B cell (primary cell): ENCODE data around the gene ABCC1.

ENCODE experiments used
- EZH2 ChIP-seq: IDR thresholded peaks from 2 replicates; pipeline ENCODE4 v1.6.1; 2012; ENCODE audit warnings: borderline replicate concordance, low read depth, mild to moderate bottlenecking, moderate library complexity, low read length; ENCODE audit not compliant: insufficient read depth, poor library complexity, severe bottlenecking
- TF ChIP-seq, protein P1 (sequence below): fragments of 200-600 bp; IDR thresholded peaks from one replicate; pipeline ENCODE4 v1.8.0; 2022; ENCODE audit warnings: antibody characterized with exemption, mild to moderate bottlenecking

DNA sequence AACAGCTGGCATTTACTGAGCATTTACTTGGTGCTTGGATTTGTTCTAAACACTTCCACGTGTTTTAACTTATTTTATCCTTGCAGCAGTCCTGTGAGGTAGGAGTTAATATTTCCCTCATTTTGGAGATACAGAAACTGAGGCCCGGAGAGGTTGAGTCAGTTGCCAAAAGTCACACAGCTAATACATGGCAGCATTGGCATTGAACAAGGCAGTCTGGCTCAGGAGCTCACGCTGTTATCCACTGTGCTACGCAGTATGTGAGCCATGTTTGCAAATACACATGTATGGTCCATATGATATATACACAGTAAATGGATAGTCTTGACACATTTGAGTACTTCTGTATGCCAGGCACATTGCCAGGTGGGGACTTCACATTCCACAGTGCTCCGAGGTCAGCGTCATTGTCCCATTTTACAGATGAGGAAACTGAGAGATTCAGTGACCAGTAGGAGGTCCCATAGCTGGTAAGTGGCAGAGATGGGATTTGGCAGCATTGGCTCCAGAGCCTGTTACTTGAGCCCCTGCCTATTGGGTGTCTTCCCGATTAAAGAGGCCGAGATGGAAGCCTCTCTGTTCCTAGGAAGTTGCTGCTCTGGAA, 163.1 kb downstream of the ABCC1 start:
- TF ChIP-seq, protein P1, sequence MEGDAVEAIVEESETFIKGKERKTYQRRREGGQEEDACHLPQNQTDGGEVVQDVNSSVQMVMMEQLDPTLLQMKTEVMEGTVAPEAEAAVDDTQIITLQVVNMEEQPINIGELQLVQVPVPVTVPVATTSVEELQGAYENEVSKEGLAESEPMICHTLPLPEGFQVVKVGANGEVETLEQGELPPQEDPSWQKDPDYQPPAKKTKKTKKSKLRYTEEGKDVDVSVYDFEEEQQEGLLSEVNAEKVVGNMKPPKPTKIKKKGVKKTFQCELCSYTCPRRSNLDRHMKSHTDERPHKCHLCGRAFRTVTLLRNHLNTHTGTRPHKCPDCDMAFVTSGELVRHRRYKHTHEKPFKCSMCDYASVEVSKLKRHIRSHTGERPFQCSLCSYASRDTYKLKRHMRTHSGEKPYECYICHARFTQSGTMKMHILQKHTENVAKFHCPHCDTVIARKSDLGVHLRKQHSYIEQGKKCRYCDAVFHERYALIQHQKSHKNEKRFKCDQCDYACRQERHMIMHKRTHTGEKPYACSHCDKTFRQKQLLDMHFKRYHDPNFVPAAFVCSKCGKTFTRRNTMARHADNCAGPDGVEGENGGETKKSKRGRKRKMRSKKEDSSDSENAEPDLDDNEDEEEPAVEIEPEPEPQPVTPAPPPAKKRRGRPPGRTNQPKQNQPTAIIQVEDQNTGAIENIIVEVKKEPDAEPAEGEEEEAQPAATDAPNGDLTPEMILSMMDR = no peak
- TF ChIP-seq EZH2 = no peak
